Activated CD4-positive, alpha-beta T cell treated with anti-CD3 and anti-CD28 coated beads for 24 hours (primary cell): ENCODE measurements around the gene CDC45.
"Not testable (repeated sequence)": the region's sequence is repeated elsewhere in the genome, so short reads cannot be mapped to it uniquely, and the experiment has no call there.

Source experiments
- DNase-seq, 2 donors: peaks; one replicate each; pipeline ENCODE4 v3.0.0-alpha.2; 2020; ENCODE audit warnings: low read depth in 2 of 2

The CDC45 gene

GRCh38 chr22:19530751-19531150 lies 51.0 kb downstream of the CDC45 start:
- DNase-seq = no peak

GRCh38 chr22:19531327-19531726 lies 51.6 kb downstream of the CDC45 start:
- DNase-seq = not testable (repeated sequence)

- no peak for DNase-seq
Measured at GRCh38 chr22:19533049-19533626, 53.4 kb downstream of the CDC45 start.

GRCh38 chr22:19533857-19534256 lies 54.1 kb downstream of the CDC45 start:
- DNase-seq = no peak

- DNase-seq = no peak
Measured at GRCh38 chr22:19535001-19535400, 55.3 kb downstream of the CDC45 start.

- DNase-seq = no peak
Measured at GRCh38 chr22:19536564-19536963, 56.8 kb downstream of the CDC45 start.

- no peak for DNase-seq
Measured at GRCh38 chr22:19537941-19538488, 58.3 kb downstream of the CDC45 start.

- no peak for DNase-seq
Measured at GRCh38 chr22:19540394-19540793, 60.7 kb downstream of the CDC45 start.

- no peak for DNase-seq
Measured at GRCh38 chr22:19543970-19544708, 64.4 kb downstream of the CDC45 start.

GRCh38 chr22:19545935-19546207 lies 66.2 kb downstream of the CDC45 start:
- DNase-seq = no peak

GRCh38 chr22:19546680-19547079 lies 67.0 kb downstream of the CDC45 start:
- DNase-seq = no peak

GRCh38 chr22:19547620-19548019 lies 67.9 kb downstream of the CDC45 start:
- DNase-seq = no peak

GRCh38 chr22:19548427-19548826 lies 68.7 kb downstream of the CDC45 start:
- DNase-seq = not testable (repeated sequence)

GRCh38 chr22:19548964-19549363 lies 69.2 kb downstream of the CDC45 start:
- DNase-seq = no peak

GRCh38 chr22:19549428-19549827 lies 69.7 kb downstream of the CDC45 start:
- DNase-seq = no peak

GRCh38 chr22:19550382-19550781 lies 70.7 kb downstream of the CDC45 start:
- DNase-seq = no peak

GRCh38 chr22:19553201-19553600 lies 73.5 kb downstream of the CDC45 start:
- no peak for DNase-seq

GRCh38 chr22:19554834-19555404 lies 75.2 kb downstream of the CDC45 start:
- no peak for DNase-seq

GRCh38 chr22:19555651-19556050 lies 75.9 kb downstream of the CDC45 start:
- no peak for DNase-seq

- no peak for DNase-seq
Measured at GRCh38 chr22:19556963-19557545, 77.3 kb downstream of the CDC45 start.

- DNase-seq = no peak
Measured at GRCh38 chr22:19559324-19559811, 79.6 kb downstream of the CDC45 start.

GRCh38 chr22:19559956-19560355 lies 80.2 kb downstream of the CDC45 start:
- DNase-seq = no peak
